GM13976 (cell line): Measurements from ENCODE around the gene TMEM132A.
"Not testable (repeated sequence)": the region's sequence is repeated elsewhere in the genome, so short reads cannot be mapped to it uniquely, and the experiment has no call there.

ENCODE experiments used
- DNase-seq: peaks from one replicate; pipeline ENCODE4 v3.0.0; 2012; ENCODE audit warnings: low spot score
- in situ Hi-C: fragments of 300-500 bp; cut with MboI; formaldehyde crosslinking; loops from one replicate; pipeline ENCODE4 v1.12.0; 2022; ENCODE audit warnings: low sequenced_read_pairs, mixed read lengths, inconsistent platforms; ENCODE audit not compliant: unreplicated experiment
- TF ChIP-seq, protein P1 (sequence below): IDR thresholded peaks from 2 replicates; pipeline ENCODE4 v1.5.1; 2012; ENCODE audit warnings: borderline replicate concordance, mild to moderate bottlenecking; ENCODE audit not compliant: insufficient read depth; ENCODE audit errors: extremely low read depth, missing control alignments, control extremely low read depth

TMEM132A gene

DNA sequence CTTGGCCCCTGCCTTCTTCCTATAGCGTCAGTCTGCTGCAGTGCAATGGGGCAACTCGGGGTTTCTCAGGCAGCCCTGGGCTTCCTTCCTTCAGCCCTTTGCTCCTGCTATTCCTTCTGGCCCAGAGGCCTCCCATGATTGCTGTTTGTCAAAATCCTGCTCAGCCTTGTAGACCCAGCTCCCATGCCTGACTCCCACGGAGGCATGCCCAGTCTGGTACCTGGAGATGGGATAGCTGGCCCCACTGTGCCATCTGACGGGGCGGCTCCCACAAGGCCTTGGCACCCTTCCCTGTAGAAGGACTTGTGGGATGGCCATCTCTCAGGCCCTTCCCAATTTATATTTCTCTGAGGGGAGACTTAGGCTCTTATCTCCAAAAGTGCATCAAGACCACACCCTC lies 46.6 kb downstream of the TMEM132A start:
- DNase-seq = no peak
- in situ Hi-C loops = no loop called here
- TF ChIP-seq, protein P1, sequence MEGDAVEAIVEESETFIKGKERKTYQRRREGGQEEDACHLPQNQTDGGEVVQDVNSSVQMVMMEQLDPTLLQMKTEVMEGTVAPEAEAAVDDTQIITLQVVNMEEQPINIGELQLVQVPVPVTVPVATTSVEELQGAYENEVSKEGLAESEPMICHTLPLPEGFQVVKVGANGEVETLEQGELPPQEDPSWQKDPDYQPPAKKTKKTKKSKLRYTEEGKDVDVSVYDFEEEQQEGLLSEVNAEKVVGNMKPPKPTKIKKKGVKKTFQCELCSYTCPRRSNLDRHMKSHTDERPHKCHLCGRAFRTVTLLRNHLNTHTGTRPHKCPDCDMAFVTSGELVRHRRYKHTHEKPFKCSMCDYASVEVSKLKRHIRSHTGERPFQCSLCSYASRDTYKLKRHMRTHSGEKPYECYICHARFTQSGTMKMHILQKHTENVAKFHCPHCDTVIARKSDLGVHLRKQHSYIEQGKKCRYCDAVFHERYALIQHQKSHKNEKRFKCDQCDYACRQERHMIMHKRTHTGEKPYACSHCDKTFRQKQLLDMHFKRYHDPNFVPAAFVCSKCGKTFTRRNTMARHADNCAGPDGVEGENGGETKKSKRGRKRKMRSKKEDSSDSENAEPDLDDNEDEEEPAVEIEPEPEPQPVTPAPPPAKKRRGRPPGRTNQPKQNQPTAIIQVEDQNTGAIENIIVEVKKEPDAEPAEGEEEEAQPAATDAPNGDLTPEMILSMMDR = no peak

DNA sequence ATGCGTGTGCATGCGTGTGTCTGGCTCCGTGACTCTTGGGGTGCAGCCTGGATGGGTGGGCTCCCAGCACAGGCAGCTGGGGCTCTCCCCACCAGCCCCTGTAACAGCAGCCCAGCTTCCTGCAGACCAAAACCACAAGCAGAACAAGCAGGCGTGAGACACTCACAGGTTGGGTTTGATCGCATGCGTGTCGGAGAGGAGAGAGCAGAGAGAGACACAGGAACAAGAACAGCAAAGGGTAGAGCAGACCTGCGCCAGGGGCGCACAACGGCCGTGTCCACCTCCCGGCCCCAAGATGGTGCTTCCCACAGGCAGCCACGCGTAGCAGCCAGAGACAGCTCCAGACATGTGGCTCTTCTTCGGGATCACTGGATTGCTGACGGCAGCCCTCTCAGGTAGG lies 47.3 kb downstream of the TMEM132A start, which contains the start of gene CD6:
CD6 (plus strand) TSS at position 161 of the 400 bp plus-strand sequence; CDS start at position 347, 186 bp downstream.
- in situ Hi-C loops = no loop called here
- TF ChIP-seq, protein P1 = no peak
- peak; percentile 52 for DNase-seq

DNA sequence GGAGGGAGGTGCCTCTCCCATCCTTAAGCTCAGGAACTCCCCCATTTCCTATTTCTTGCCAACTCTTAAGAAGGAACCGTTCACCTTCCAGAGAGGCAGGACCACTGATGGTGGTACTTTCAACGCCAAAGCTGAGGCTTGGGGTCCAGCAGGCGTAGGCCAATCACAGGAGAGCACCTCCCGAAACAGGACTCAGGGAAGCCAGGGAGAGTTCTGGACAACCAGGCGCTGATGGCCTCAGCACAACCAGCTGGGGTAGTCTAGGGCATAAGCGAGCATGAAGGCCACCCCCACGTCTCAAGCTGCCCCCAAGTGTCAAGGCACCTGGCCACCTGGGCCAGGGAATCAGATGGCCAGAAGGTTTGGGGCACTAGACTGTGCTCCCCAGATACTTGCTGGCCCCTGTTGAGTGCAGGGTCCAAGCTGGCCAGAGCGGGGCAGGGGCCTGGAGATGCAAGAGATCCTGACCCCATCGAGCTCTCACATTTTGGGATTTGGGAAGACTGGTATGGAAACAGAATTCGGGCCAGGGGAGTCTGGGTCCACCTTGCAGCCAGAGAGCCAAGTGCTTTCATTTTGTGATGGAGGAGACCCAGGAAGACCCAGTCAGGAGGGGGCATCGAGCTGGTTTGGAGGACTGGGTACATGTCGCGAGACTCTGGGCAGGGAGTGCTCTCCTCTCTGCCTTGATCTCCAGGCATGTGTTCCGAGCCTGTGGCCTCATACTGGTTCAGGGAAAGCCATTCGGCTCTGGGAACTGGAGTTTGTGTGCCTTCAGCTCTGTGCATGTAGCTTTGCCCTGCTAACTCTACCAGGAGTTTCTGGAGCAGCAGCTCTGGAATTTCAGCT lies 48.1 kb downstream of the TMEM132A start:
- TF ChIP-seq, protein P1 = no peak
- no peak for DNase-seq
- in situ Hi-C loops = no loop called here

DNA sequence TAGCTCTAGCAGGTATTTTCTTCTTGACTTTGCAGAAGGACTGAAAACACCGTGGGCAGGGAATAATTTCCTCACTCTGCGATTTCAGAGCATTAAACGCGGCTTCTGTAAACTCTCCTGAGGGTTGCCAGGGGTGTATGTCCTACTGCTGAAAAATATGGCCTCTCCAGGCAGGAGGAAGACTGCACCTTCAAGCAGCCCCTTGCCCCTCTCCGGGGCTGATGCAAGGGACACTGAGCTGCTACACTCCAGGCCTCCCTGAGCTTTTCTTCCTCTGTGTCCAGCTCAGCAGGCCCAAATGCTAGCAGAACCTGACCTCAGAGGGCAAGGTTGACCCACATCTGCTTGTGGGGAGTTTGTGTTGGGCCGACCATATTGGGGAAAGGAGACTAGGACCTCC lies 49.4 kb downstream of the TMEM132A start:
- TF ChIP-seq, protein P1 = no peak
- DNase-seq = no peak
- in situ Hi-C loops = no loop called here

DNA sequence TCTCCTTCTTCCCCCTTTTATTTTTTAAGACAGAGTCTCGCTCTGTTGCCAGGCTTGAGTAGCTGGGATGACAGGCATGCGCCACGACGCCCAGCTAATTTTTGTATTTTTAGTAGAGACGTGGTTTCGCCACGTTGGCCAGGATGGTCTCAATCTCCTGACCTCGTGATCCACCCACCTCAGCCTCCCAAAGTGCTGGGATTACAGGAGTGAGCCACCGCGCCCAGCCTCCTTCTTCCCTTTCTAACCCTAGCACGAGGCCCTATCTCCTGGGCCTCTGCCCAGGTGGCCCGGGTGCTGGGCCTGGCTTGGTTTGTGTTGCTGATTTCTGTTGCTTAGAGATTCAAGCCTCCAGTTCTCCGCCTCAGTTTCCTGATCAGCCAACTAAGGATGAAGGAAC lies 50.1 kb downstream of the TMEM132A start:
- in situ Hi-C loops, DNase-seq: not testable (repeated sequence)

DNA sequence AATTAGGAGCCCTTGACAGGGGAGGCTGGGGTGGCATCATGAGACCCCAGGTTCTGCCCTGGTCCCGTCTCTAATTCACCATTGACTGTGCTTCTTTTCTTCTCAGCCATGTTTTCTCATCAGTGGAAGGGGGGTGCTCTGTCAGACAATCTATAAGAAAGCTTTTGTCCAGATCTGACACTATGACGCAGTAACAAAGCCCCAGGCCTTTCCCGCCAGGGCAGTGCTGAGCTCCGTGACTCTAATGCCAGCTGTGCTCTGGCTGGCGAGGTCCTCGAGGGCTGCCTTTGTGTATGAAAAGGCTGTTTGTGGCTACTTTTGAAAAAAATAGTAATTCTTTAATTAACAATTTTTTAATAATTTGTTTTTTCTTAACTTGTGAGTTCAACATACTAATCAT lies 50.5 kb downstream of the TMEM132A start:
- TF ChIP-seq, protein P1 = no peak
- in situ Hi-C loops = no loop called here
- DNase-seq = no peak

DNA sequence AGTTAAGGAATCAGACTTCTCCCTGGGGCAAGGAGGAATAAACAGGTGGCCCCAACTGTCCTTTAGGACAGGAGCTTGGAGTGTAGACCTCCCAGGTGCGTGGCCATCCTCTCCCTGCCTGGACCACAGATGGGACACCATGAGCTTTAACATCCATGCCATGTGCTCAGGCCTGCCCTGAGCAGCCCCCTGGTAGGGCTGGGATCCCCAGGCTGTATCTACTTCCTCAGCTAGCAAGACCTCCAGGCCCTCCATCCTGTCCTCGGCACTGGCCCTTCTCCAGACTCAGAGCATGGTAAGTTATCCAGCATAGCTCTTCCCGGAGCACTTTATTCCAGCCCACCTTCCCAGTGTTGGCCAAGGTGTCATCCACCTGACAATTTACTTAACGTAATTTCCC lies 53.0 kb downstream of the TMEM132A start:
- in situ Hi-C loops = no loop called here
- no peak for DNase-seq
- TF ChIP-seq, protein P1 = no peak
